ENCODE data around the gene TCHP. TPM values are rescaled to one million over a fixed set of nuclear protein-coding genes. Genes with fewer than 3 reads are reported as not detected.
"Not testable (repeated sequence)": the region's sequence is repeated elsewhere in the genome, so short reads cannot be mapped to it uniquely, and the experiment has no call there.

The TCHP gene
- total RNA-seq, 4 donors from 2014 or later = 23.9 to 120 (median 36.3) TPM

- peak in 2 of 3 donors; percentile 63 to 74 for DNase-seq
- Histone ChIP-seq H3K4me1 (peaks cover 0 to 38% (median 8%) of the 10 kb centered on the region in 4 donors), H3K27me3 (no peaks in the 10 kb centered on the region), H3K36me3 (peaks cover 0 to 17% (median 0%) of the 10 kb centered on the region in 3 donors), H3K4me3 (no peak overlapping the region), H3K9me3 (no peaks in the 10 kb centered on the region), H3K27ac (peak overlapping the region in 2 of 4 donors; percentile 62 to 74)
- TF ChIP-seq CTCF (IDR thresholded peaks at IDR 0.05) (no peak), POLR2A (IDR thresholded peaks at IDR 0.05) (no peak)
These were observed 38.3 kb upstream of the TCHP start for GRCh38 chr12:109861689-109862314.

- not testable (repeated sequence) for DNase-seq, H3K4me3 ChIP-seq, H3K27me3 ChIP-seq, H3K9me3 ChIP-seq
- H3K36me3 ChIP-seq = peaks cover 0 to 11% (median 0%) of the 10 kb centered on the region in 3 donors
- H3K27ac ChIP-seq = peak overlapping the region in 1 of 4 donors; percentile 74
- peaks cover 0 to 44% (median 8%) of the 10 kb centered on the region in 4 donors for H3K4me1 ChIP-seq
These were observed 37.6 kb upstream of the TCHP start for GRCh38 chr12:109862491-109862890.

DNA sequence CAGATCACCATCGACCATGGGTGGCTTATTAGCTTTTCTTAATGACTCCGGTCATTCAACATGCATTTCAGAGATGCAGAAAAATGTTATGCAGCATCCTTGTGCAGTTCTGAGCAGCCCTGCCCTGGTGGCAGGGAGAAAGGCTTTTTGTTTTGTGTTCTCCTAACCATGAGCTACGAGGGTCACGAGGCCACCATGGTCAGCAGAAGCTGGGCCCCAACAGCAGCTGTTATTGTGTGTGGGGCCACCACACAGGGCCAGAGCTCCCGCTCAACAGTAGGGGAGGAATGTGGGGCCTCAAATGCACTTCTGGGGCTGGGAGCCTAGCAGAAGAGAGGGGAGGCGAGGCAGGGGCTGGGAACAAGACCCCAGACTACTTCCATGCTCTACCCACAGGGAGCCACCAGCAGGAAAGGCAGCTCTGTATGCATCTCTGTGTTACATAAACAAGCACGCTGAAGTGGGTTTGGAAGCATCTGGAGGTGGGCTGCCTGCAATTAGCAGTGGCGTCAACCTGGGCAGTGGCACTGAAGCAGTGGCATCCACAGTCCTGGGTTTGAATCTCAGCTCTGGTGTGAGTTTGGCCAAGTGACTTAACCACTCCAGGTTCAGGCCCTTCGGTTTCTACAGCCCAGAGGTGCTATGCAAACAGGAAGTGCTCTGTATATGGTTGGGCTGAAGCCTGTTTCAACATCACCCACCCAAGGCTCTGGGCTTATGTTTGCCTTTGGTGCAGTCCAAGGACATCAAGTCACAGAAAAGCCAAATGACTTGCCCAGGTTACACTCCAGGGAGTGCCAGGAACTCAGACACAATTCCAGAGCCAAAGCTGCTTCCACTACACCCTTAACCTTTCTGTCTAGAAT, 36.0 kb upstream of the TCHP start:
- TF ChIP-seq POLR2A (IDR thresholded peaks at IDR 0.05) = no peak
- no peak for TF ChIP-seq CTCF (IDR thresholded peaks at IDR 0.05)
- Histone ChIP-seq H3K4me1 (peaks cover 0 to 50% (median 8%) of the 10 kb centered on the region in 4 donors), H3K4me3 (no peak overlapping the region)

DNA sequence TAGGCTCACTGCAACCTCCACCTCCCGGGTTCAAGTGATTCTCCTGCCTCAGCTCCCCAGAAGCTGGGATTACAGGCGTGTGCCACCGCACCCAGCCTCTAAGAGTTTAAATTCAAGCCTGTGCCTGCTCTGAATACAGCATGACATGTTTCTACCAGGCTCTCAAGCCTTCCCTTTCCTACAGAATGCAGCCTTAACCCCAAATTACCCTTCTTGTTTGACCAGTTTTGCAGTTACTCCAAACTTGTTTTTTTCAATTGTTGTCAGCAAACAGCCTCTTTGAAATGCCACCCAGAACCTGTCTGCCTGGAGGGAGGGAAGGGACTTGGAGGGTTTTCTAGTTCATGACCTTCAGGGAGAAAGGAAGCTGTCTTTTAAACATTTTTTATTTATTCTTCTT, 35.2 kb upstream of the TCHP start:
- no peak for TF ChIP-seq POLR2A (IDR thresholded peaks at IDR 0.05)
- TF ChIP-seq CTCF (IDR thresholded peaks at IDR 0.05) = no peak
- Histone ChIP-seq H3K4me3 (no peak overlapping the region), H3K9me3 (no peaks in the 10 kb centered on the region)

More for the DNA sequence above, 36.0 kb upstream of the TCHP start:
- DNase-seq = peak in 1 of 3 donors; percentile 65
- Histone ChIP-seq H3K27ac (peak overlapping the region in 3 of 4 donors; percentile 51 to 74 (median 64)), H3K9me3 (no peaks in the 10 kb centered on the region), H3K36me3 (no peaks in the 10 kb centered on the region), H3K27me3 (no peaks in the 10 kb centered on the region)

GRCh38 chr12:109868182-109869051, 31.7 kb upstream of the TCHP start:
- peaks cover 0 to 66% (median 10%) of the 10 kb centered on the region in 4 donors for H3K4me1 ChIP-seq
- no peak for DNase-seq
- no peaks in the 10 kb centered on the region for H3K36me3 ChIP-seq
- H3K4me3 ChIP-seq = no peak overlapping the region
- TF ChIP-seq CTCF (IDR thresholded peaks at IDR 0.05) = no peak
- TF ChIP-seq POLR2A (IDR thresholded peaks at IDR 0.05) = no peak
- H3K27me3 ChIP-seq = no peaks in the 10 kb centered on the region
- no peaks in the 10 kb centered on the region for H3K9me3 ChIP-seq
- peak overlapping the region in 3 of 4 donors; percentile 36 to 80 (median 65) for H3K27ac ChIP-seq

More for the DNA sequence above, 35.2 kb upstream of the TCHP start:
- peak overlapping the region in 3 of 4 donors; percentile 51 to 74 (median 64) for H3K27ac ChIP-seq
- H3K27me3 ChIP-seq = no peaks in the 10 kb centered on the region
- no peaks in the 10 kb centered on the region for H3K36me3 ChIP-seq
- H3K4me1 ChIP-seq = peaks cover 0 to 54% (median 8%) of the 10 kb centered on the region in 4 donors
- DNase-seq = no peak

Data from Peyer's patch (tissue), 4 donors.